ENCODE data around the gene TNP1.

Gene TNP1

DNA sequence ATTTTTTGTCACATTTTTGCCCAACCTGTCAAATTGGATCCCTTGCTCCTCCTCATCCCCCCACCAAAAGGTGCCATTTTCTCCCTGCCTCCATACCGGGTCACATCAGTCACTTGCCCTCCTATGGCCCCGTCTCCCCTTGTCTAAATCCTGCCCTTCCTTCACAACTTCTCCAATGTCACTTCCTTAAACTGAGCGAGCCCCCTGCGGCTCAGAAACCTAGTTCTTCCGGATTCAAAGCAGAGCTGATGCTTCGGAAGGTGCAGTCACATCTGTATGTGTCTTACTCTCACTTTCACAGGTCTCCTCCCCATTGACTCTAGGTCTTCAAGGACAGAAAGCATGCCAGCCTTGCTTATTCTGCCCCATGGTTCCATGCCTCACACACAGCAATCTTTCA lies 22.1 kb downstream of the TNP1 start:
- no peak for DNase-seq

- DNase-seq = no peak
Observed at GRCh38 chr2:216833061-216833460, 26.8 kb downstream of the TNP1 start.

- no peak for DNase-seq
Observed at GRCh38 chr2:216830346-216830745, 29.5 kb downstream of the TNP1 start.

- DNase-seq = no peak
Observed at GRCh38 chr2:216829533-216829932, 30.3 kb downstream of the TNP1 start.

- no peak for DNase-seq
Observed at GRCh38 chr2:216827073-216827720, 32.7 kb downstream of the TNP1 start.

GRCh38 chr2:216822470-216822869 lies 37.4 kb downstream of the TNP1 start:
- DNase-seq = no peak

DNA sequence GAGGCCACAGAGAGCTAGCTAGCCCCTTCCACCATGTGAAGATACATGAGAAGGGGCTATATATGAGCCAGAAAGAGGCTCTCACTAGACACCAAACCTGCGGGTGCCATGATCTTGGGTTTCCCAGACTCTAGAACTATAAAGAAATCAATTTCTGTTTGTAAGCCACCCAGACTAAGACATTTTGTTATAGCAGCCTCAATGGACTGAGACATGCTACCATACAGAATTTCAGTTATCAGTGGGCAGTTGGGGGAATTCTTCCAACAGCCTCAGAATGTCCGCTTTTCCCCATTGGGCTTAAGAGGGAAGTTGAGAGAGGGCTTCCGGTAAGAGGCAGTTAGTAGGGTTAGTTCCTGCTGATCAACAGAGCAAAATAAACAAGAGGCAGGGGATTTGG lies 39.2 kb downstream of the TNP1 start:
- DNase-seq = no peak

DNA sequence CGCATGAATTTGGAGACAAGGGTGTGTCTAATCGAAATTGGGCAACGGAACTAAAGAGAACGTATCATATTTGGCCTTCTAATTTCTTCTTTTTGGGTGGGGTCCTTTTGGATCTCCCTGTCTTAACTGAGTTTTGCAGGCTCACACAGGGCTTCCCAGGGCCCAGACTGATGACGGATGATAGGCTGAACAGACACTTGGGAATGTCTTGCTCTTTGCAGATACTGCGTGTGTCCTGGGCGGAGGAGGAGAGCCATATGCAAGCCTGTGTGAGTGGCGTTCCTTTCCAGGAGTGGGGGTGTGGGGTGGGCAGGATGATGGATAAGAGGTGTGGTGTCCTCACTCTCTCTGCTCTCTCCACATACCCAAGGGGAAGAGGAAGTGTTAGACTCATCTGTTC lies 40.1 kb downstream of the TNP1 start:
- DNase-seq = no peak

DNA sequence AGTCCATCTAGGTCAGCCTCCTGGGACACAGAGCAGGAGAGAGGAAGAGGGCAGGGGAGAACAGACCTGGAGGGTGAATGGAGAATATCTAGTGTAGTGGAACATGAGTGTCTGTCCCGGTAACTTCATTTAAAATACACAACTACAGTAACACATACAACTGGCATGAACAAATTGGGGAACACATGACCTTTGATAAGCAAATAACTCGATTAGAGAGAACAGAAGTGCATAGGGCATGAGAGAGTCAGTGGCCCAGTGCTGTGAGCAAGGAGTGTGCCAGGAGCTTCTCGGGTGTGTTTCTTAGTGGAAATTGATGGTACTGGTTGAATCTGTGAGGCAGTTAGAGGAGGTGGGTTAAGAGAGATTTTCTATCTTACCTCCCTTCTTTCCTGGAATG lies 40.8 kb downstream of the TNP1 start:
- DNase-seq = no peak

DNA sequence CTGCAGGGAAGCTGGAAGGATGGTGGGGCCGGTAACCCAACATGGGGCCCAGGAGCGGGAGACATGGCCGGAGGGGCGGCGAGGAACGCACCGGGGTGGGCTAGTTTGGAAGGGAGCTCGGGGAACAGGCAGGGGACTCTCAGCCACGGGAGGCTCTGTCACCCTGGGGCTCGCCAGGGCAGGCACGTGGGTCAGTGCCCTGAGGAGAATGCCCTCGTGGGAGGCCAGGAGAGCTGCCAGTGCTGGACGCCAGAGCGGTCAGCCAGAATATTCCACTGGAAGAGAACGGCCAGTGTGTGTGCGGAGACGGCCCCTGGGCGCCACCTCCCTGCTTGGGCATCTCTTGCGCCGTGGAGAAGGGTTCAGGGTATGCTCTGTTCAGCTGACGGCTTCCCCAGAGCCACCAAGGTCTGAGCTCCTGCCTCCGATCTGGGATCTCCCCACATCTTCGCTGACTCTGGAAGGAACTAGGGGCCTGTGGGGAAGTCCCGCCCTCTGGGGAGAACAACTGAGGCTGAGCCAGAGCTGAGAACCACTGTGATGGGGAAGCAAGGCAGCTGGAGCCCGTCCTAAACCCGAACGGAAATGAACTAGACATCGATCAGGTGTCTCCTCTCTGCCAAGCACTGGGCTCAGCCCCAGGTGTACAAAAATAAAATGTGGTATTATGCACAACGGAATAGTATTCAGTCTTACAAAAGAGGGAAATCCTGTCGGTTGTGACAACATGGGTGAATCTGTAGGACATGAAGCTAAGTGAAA lies 49.3 kb downstream of the TNP1 start:
- DNase-seq = no peak

All from activated CD8-positive, alpha-beta memory T cell treated with anti-CD3 and anti-CD28 coated beads, Interleukin-2, amount 50 U/mL, for 48 hours (primary cell).